CD4-positive, alpha-beta T cell treated with Interleukin-1 beta for 1 hour (primary cell): ENCODE results near the gene FGD2.
A peak's percentile ranks its signal among the peaks of the same experiment; 100 is the strongest.

Source experiments
- DNase-seq, 2 donors: peaks; one replicate each; pipeline ENCODE4 v3.0.0-alpha.2; 2020 to 2022

Gene FGD2

DNA sequence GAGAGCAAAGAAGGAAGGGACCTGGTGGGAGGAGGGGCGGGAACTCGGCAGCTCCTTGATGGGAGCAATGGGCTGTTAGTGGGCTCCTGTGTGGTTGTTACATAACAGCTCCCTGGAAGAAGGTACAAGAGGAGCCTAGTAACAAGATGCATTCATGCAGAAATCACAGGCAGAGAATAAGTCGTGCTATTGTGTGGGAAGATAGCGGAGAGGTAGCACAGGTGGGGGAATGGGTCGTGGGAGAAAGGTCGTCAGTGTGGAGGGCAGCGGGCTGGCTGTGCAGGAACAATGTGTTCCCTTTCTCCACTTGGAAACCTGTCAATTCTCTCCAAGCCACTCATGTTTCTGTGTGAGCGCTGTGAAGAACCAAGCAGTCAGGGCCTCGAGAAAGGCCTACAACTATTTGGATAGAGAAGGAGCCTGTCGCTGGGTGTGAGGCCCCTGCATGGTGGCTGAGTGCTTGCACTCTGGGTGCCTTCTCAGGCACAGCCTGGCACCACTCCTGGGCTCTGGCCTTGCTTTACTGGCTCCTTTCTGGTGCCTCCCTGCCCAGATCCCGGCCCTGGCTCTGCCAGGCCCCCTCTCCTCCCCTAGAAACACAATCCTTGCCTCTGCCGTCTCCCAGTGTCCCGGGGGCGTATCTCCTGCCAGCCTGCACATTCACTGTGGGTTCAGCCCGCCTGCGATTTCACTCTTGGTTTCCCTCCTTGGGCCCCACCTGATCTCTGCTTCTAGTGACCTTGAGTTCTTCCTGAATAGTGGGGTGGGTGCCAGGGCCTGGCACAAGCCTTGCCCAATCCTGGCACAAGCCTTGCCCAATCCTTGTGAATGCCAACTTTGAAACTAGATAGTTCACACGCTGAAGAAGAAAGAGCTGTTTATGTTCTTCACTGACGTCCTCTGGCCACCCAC lies 7.4 kb upstream of the FGD2 start:
- DNase-seq: no peak

GRCh38 chr6:36998723-36999038 lies 6.8 kb upstream of the FGD2 start:
- no peak for DNase-seq

- no peak for DNase-seq
These were observed 6.2 kb upstream of the FGD2 start for GRCh38 chr6:36999061-36999750.

DNA sequence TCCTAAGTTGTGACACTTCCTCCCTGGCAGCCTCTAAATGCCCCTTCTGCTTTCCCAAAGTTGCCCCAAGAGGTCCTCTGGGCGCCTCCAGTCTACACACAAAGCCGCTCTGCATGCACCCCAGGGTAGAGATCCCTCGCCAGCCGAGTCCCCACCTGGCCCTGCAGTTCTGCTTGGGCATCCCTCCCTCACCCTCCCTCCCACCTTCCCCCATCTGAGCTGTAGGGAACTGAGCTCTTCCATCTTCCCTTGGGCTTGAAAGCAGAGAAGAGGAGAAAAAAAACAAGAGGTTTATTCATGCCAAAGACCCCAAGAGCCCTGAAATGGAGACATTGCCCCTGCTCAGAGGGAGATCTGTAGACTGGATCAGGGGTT lies 5.7 kb upstream of the FGD2 start:
- no peak for DNase-seq

- peak in 1 of 2 donors; percentile 30 for DNase-seq
These were observed 1.1 kb upstream of the FGD2 start for GRCh38 chr6:37004044-37004980.

- no peak for DNase-seq
These were observed 542 bp downstream of the FGD2 start for GRCh38 chr6:37005827-37006567.

DNA sequence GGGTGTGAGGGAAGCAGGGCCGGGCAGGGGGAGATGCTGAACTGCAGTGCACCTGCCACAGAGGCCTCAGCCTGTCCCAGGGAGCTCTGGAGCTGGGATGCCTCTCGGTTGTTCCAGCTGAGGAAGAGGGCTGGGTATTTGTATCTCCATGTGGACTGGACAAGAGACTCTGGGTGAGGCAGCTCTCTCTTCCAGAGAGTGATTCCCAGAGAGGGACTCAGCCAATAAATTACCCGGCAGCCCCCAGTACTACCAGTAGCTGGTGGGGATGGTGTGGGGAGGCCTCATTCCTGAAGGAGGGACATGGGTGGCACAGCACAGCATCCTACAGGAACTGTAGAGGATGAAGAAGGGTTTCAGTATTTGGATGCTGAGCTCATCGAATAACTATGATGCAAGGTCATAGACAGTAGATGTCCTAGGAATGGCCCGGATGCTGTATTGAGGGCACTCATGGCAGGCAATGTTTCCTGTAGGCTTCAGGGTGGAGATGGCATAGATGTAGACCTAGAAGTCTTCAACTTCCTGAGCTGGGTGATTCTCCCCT lies 1.4 kb downstream of the FGD2 start:
- no peak for DNase-seq

DNA sequence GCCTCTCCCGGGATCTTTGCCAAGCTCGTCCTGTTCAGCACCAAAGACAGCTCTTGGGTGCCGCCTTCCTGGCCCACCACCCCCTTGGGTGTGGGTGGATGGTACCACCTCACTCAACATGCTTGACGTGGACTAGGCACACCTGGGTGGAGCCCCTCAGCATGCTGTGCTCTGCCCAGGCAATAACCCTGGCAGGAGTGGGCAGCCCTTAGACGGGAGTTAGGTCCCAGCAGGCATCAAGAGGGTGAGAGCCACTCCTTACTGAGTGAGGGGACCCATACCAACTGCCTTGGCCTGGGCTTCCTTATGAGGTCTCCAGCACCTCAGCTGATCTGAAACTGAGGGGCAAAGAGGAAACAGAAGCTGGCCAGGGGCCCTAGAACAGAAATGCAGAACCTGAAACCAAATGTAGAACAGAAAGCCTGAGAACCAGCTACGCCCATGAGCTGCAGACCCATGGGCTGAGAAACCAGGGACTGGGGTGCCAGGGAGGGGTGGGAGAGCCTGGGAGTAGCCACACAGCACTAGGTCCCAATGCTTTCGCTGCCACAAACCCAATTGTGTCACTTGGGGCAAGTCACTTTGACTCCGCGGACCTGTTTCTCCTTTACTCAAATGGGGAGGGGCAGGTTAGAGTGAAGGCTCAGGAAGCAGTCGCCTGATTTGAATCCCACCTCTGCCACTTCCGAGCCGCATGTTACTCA lies 2.0 kb downstream of the FGD2 start:
- peak in 1 of 2 donors; percentile 52 for DNase-seq

- no peak for DNase-seq
These were observed 3.3 kb downstream of the FGD2 start for GRCh38 chr6:37008484-37009465.

GRCh38 chr6:37010402-37010892 lies 5.0 kb downstream of the FGD2 start:
- no peak for DNase-seq

GRCh38 chr6:37011656-37012378 lies 6.4 kb downstream of the FGD2 start:
- DNase-seq: no peak

DNA sequence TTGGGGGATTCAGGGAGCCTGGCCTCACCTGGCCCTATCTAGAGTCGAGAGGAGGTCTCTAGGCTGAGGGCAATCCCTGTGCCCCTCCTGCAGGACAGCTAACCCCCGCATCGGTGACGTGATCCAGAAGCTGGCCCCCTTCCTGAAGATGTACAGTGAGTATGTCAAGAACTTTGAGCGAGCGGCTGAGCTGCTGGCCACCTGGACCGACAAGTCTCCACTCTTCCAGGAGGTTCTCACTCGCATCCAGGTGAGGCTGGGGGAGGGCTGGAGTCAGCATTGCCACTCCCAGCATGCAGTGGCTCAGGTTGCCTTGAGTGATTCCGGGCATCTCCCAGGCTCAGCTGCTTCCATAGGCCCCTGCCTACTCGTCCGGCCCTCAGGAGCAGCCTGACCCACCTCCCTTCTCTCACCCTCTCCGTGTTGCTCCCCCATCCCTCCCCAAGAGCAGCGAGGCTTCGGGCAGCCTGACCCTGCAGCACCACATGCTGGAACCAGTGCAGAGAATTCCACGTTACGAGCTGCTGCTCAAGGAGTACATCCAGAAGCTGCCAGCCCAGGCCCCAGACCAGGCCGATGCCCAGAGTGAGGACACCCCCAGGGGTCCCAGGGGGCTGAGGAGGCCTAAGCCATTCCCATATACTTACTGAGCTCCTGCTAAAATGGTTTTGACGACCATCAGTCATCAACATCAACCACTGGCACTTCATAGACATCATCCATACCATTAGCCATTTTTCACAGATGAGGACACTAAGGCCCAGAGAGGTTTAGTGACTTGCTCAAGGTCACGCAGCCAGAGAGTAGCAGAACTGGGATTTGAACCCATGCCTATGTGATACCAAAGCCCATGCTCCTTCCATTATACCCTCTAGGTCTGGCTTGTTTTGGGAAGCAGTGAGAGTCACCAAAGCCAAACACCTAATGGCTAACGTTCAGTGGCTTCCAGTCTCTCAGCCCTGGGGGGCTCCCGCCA lies 8.3 kb downstream of the FGD2 start:
- DNase-seq: no peak

DNA sequence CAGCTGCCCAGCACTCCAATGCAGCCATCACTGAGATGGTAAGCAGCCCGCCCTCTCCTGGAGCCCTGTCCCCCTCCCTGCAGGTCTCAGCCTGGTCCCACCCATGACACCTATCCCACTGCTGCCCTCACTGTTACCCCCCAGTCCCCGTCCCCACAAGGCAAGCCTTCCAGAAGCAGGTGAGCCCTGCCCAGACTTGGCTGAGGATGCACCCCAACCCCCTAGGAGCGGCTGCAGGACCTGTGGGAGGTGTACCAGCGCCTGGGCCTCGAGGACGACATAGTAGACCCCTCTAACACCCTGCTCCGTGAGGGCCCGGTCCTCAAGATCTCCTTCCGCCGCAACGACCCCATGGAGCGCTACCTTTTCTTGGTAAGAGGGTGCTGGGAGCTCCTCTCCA lies 9.2 kb downstream of the FGD2 start:
- DNase-seq: no peak

GRCh38 chr6:37015532-37015931 lies 10.1 kb downstream of the FGD2 start:
- DNase-seq: no peak

DNA sequence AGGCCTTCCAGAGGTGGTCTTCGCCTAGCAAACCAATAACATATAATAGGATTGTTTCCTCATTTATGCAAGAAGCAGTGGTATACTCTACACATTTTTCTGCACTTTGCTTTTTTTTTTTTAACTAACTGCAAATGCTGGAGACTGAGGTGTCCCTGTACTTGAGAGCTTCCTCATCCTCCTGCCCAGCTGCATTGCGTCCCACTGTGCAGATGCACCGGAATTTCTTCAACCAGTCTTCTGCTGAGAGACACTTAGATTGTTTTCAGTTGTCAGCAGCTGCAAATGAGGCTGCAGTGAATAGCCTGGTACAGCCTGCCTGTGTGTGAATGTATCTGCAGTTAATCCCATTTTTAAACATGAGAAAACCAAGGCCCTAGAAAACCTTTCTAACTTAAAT lies 11.5 kb downstream of the FGD2 start:
- no peak for DNase-seq

GRCh38 chr6:37017606-37018197 lies 12.2 kb downstream of the FGD2 start:
- no peak for DNase-seq

GRCh38 chr6:37018198-37019064 lies 13.0 kb downstream of the FGD2 start:
- peak; percentile 88 to 89 for DNase-seq
